Esophagus mucosa (tissue), 1 donor: ENCODE results near the gene MYH7B. TPM values are rescaled to one million over a fixed set of nuclear protein-coding genes. Genes with fewer than 3 reads are reported as not detected.
A peak's percentile ranks its signal among the peaks of the same experiment; 100 is the strongest.

Experiments
- ATAC-seq: fragments of 200-7000 bp; cut with Tn5 transposase; one replicate; pipeline ENCODE4 v1.9.1; 2020
- total RNA-seq: library from RNA; stranded (reverse); gene quantifications from one replicate; pipeline ENCODE4 v1.2.4, GENCODE V29; 2023
- donor health status: DM: yes; HTN: yes; CAD: no.

MYH7B gene
- total RNA-seq, 1 donor from 2014 or later = not detected

DNA sequence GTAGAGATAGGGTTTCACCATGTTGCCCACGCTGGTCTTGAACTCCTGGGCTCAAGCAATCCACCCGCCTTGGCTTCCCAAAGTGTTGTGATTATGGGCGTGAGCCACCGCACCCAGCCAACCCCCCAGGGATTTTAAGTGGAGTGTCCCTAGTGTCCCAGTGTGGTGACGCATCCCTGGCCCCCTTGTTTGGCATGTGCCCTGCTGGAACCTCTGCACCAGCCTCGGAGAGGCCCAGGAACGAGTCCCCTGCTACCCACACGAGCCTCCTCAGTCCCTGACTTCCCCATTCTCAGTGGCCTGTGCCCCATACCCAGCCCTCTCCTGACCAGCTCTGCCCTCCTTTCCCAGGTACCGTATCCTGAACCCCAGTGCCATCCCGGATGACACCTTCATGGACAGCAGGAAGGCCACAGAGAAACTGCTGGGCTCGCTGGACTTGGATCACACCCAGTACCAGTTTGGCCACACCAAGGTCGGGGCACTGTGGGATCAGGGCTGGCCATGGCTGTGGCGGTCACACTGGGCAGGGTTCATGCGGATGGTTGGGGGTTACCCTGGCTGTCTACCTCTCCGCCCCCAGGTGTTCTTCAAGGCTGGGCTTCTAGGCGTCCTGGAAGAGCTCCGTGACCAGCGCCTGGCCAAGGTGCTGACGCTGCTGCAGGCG lies 37.2 kb downstream of the MYH7B start:
- no peak for ATAC-seq

DNA sequence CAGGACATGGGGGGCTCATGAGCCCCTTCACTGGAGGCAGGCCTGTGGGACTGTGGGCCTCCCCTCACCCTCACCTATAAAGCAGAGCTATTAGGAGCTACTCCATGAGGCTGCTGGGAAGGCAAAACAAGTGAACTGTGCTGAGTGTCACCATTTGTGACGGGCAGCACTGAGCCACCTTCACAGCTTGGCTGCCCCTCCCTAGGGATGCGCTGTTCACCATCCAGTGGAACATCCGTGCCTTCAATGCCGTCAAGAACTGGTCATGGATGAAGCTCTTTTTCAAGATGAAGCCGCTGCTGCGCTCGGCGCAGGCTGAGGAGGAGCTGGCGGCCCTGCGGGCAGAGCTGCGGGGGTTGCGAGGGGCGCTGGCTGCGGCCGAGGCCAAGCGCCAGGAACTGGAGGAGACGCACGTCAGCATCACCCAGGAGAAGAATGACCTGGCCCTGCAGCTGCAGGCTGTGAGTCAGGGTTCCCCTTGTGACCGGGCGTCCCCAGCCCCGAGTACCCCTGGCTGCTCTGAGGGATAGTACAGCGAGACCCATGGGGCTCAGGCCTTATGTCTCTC lies 38.4 kb downstream of the MYH7B start:
- no peak for ATAC-seq

DNA sequence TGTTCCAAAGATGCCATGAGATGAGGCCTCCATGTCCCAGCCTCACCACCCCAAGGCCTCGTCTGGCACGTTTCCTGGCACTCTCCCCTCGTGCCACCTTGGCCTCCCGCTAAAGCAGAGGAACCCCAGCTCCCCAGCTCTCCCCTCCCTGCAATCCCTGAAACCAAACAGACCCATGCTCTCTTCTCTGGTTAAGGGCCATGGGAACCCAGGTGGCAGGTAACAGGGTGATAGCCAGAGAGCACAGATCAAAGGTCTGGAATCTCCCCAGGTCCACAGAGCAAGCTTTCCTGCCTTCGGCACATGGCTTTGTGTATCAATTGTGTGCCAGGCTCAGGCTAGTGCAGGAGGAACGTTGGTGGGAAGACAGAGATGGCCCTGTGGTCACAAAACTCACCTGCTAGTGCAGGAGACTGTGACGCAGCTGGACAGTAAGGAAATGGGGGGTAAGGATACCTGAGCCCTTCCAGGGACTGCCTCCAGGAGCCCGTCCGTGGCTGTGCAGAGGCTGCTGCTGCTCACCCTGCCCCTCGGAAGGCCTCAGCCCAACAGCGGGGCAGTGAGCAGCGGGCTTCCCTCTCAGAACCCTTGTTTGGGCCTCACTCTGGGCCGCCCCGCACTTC lies 39.0 kb downstream of the MYH7B start:
- no peak for ATAC-seq

DNA sequence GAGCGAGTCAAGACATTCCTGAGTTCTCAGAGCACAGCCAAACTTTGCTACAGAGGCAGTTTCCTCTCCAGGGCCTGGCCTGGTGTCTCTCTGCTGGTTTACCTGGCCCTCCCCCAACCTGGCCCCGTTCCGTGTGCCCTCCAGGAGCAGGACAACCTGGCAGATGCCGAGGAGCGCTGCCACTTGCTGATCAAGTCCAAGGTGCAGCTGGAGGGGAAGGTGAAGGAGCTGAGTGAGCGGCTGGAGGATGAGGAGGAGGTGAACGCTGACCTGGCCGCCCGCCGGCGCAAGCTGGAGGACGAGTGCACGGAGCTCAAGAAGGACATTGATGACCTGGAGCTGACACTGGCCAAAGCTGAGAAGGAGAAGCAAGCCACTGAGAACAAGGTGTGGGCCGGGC lies 39.5 kb downstream of the MYH7B start:
- ATAC-seq = no peak

DNA sequence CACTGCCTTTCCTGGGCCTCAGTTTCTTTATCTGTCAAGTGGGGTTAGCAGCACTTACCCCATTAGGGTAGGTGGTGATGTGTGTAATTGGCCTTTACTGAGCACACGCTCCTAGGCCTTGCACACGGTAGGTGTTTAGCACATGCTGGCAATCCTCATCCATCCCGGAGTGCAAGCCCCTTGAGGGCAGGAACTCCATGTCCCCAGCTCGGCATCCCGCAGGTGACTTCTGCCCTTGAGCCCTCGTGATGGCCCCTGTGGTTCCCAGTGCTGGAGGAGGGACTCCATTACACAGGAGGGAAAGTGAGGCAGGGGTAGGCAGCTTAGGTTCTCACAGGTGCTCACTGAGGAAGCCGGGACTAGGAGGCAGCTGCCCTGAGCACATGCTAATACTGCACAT lies 40.0 kb downstream of the MYH7B start:
- ATAC-seq = no peak

DNA sequence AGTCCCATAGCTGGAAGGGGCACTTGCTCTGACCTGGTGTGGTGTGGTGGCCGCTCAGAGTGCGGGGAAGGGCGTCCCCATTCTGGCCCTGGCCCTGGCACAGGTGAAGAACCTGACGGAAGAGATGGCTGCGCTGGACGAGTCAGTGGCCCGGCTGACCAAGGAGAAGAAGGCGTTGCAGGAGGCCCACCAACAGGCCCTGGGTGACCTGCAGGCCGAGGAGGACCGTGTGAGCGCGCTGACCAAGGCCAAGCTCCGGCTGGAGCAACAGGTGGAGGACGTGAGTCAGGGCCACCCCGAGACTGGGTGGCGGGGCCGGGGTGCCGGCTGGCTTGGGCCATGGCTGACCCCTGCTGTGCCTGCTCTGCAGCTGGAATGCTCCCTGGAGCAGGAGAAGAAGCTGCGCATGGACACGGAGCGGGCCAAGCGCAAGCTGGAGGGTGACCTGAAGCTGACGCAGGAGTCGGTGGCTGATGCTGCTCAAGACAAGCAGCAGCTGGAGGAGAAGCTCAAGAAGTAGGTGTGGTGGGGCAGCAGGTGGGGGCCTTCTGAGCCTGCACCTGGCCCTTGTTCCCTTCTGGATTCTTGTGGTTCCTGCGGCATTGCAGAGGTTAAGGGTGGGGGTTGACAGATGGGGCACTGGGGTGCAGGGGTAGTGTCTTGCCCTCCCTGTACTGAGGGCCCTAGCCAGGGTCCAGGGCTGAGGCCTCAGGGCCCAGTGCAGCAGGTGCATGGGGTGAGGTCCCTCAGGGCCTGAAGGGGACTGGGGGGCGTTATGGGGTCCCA lies 40.8 kb downstream of the MYH7B start:
- no peak for ATAC-seq

DNA sequence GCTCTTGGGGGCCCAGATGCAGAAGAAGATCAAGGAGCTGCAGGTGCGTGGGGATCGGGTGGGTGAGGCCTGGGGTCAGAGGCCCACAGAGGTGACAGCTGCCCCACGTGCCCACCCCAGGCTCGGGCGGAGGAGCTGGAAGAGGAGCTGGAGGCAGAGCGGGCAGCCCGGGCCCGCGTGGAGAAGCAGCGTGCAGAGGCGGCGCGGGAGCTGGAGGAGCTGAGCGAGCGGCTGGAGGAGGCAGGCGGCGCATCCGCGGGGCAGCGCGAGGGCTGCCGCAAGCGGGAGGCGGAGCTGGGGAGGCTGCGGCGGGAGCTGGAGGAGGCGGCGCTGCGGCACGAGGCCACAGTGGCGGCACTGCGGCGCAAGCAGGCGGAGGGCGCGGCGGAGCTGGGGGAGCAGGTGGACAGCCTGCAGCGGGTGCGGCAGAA lies 41.5 kb downstream of the MYH7B start:
- no peak for ATAC-seq

DNA sequence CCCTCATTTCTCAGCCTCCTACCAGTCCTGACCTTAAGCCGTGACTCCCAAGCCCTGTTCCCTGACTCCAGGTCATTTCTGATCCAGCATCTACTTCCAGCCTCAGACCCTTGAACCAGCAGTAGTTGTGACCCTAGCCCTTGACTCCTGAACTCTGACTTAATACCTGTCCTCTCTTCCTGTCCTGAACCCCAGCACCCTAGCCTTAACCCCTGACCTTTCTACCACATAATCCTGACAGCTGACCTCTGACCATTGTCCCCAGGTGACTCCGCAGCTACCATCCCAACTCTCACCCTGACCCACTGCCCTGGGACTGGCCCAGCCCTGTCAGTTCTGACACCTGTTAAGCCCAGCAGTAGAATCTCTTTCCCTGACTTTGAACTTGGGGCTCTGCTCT lies 42.1 kb downstream of the MYH7B start:
- no peak for ATAC-seq

DNA sequence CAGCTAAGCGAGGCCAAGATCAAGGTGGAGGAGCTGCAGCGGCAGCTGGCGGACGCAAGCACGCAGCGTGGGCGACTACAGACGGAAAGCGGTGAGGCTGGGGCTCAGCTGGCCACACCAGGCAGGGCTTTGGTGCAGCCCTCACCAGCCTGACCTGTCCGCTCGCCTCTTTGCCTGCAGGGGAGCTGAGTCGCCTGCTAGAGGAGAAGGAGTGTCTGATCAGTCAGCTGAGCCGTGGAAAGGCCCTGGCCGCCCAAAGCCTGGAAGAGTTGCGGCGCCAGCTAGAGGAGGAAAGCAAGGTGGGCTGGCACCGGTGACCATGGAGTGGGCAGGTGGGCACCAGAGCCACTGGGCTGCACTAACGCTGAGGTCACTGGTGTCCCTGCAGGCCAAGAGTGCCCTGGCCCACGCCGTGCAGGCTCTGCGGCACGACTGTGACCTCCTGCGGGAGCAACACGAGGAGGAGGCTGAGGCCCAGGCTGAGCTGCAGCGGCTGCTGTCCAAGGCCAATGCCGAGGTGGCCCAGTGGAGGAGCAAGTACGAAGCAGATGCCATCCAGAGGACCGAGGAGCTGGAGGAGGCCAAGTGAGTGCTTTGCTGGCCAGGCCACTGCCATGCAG lies 42.8 kb downstream of the MYH7B start:
- ATAC-seq = peak; percentile 10

DNA sequence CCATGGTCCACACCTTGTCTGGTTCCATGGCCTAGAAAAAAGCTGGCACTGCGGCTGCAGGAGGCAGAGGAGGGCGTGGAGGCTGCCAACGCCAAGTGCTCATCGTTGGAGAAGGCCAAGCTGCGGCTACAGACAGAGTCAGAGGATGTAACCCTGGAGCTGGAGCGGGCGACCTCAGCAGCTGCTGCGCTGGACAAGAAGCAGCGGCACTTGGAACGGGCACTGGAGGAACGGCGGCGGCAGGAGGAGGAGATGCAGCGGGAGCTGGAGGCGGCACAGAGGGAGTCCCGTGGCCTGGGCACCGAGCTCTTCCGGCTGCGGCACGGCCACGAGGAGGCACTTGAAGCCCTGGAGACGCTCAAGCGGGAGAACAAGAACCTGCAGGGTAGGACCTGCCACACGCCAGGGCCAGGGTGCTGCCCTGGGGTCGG lies 43.4 kb downstream of the MYH7B start:
- no peak for ATAC-seq

DNA sequence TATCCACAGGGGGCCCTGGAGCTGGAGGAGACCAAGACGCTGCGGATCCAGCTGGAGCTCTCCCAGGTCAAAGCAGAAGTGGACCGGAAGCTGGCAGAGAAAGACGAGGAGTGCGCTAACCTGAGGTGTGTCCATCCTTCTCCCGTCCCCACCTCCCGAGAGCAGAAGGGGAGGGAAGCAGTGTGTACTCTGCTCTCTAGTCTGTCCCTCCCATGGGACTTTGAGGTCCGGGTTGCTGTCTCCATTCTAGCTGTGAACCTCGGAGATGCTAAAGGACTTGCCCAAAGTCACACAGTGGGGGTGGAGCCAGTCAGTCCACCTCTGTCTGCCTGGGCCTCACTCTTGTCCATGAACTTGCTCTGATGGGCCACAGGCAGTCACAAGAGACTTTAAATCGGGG lies 44.1 kb downstream of the MYH7B start:
- ATAC-seq = no peak

DNA sequence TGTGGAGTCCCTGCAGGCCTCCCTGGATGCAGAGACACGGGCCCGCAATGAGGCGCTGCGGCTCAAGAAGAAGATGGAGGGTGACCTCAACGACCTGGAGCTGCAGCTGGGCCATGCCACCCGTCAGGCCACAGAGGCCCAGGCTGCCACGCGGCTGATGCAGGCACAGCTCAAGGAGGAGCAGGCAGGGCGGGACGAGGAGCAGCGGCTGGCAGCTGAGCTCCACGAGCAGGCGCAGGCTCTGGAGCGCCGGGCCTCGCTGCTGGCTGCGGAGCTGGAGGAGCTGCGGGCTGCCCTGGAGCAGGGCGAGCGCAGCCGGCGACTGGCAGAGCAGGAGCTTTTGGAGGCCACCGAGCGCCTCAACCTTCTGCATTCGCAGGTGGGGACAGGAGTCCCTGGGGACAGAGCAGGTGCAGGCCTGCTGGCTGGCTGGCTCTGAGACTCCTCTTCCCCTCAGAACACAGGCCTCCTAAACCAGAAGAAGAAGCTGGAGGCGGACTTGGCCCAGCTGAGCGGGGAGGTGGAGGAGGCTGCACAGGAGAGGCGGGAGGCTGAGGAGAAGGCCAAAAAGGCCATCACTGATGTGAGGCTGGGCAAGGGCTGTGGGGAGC lies 44.7 kb downstream of the MYH7B start:
- ATAC-seq = no peak

DNA sequence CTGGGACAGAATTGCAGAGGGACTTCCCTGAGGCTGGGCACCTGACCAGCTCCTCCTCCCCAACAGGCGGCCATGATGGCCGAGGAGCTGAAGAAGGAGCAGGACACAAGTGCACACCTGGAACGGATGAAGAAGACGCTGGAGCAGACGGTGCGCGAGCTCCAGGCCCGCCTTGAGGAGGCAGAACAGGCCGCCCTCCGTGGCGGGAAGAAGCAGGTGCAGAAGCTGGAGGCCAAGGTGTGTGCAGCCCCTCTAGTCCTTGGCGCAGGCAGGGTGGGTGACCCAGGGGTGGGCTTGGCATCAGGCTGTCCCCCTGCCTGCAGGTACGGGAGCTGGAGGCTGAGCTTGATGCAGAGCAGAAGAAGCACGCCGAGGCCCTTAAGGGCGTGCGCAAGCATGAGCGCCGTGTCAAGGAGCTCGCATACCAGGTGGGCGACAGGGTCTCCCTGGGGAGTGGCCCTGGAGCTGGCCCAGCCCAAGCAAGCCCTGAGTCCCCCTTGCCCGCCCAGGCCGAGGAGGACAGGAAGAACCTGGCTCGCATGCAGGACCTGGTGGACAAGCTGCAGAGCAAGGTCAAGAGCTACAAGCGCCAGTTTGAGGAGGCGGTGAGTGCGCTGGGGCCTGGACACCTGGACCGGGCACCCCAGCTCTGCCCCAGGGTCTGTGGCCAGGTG lies 45.4 kb downstream of the MYH7B start:
- no peak for ATAC-seq

DNA sequence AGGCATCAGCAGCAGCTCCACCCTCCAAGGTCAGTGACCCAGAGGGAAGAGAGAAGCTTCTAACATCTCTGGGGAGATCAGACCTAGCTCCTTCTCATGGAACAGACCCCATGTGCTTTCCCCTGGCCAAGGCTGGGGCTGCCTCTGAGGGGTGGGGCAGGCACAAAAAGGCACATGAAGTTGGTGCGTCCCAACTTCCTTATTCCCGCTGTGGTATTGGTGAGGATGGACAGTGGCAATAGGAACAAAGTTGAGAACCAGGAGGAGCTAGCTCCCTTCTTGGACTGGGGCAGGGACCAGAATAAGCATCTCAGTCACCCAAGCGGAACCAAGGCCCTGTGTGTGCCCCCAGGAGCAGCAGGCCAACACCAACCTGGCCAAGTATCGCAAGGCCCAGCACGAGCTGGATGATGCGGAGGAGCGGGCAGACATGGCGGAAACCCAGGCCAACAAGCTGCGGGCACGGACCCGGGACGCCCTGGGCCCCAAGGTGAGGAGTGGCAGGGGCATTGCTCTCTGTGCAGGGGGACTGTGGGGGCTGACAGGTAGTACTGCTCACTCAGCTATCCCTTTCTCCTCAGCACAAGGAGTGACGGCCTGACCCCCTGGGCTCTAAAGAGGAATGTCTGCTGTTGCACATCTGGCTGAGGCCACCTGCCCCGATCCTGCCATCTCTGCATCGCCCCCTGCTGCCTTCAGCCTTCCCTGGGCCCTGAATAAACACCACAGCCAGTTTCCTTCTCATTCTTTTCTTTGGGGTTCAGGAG lies 46.1 kb downstream of the MYH7B start:
- ATAC-seq = no peak

DNA sequence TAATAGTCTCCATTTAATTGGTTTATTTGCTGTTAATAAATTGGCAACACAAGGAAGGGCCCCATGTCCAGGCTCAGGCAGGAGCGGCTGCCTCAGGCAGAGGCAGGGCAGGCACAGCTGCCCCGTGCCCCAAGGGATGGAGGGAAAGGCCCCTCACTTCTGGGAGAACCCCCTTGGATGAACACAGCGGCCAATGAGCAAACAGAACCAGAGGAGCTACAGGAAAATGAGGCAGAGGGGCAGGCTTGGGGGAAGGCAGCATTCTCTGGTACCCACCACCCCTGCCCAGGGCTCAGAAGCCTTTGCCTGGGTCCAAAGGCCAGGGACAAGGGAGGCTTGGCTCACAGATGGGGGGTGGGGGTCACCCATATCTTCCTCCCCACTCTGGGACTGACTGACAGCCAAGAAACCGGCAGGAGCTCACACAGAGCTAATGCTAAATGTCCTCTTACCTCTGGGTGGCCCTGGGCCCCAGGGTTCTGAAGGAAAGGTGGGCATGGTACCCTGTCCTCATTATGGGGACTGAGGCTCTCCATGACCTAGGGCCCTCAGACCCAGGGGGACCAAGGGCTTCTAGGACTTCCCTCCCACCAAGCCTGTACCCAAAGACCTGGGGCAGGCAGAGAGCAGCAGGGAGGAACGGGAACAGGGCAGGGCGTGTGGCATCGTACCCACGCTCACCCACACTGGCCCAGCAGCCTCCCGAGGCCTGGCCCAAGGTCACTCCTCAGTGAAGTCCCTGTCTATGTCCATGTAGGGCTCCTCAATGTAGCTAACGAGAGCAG lies 47.0 kb downstream of the MYH7B start:
- no peak for ATAC-seq

DNA sequence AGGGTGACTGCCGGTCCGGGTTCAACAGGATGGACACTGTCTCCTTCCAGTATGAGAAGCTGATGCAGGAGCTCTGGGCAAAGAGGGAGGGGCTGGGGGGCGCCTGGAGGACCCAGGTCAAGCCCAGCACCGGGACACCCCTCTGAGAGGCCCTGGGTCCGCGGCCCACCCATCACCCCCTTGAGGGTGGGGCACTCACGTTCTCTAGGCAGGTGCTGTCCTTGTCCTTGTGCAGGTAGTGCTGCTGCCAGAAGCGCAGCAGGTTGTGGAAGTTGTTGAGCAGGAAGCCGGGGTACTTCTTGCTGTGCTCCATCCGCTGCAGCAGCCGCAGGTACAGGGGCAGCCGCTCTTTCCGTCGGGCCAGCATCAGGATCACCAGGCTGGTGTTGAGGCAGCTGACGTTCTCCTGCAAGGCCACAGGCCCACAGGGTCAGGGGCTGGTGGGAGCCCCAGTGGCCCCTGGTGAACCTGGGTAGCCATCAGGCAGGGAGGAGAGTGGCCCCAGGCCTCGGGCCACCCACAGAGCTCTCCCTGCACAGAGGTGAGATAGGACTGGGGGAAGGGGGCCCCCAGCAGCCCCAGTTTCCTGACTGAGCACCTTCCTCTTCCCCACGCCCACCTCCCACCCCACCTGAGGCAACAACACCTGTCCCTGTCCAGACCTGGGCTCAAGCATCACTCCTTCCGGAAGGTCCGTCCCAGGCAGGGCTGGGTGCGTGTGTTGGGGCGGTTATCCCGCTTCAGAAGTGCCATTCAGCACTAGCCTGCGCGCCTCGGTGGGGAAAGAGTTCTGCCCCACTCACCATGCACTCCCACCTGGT lies 47.8 kb downstream of the MYH7B start:
- ATAC-seq = no peak

DNA sequence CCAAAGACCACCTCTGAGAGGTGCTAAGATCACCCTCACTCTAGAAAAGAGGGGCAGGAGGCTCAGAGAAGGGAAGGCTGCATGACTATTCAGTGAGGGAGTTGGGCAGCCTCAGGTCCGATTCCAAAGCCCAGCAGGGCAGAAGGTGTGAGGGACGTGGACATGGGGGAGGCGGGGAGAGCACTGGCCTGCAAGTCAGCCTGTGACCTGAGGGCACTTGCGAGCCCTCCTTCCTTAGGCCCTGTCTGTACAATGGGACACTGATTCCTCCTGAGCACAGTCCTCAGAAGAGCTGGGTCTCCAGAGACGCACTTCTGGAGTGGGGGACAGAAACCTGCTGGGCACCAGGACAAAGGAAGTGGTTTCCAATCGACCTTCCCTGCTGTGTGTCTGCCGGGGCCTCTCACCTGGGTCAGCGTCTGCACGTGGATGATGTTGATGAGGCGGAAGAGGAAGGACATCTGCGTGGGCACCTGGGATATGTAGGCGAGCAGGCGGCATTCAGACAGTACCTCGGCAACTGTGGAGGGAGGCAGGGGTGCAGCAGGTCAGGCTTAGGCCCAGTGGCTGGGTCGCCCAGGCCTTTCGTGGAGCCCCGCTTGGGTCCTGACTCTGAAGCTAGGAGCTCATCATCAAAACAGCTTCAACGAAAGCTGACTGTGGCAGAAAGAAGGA lies 48.5 kb downstream of the MYH7B start:
- no peak for ATAC-seq

DNA sequence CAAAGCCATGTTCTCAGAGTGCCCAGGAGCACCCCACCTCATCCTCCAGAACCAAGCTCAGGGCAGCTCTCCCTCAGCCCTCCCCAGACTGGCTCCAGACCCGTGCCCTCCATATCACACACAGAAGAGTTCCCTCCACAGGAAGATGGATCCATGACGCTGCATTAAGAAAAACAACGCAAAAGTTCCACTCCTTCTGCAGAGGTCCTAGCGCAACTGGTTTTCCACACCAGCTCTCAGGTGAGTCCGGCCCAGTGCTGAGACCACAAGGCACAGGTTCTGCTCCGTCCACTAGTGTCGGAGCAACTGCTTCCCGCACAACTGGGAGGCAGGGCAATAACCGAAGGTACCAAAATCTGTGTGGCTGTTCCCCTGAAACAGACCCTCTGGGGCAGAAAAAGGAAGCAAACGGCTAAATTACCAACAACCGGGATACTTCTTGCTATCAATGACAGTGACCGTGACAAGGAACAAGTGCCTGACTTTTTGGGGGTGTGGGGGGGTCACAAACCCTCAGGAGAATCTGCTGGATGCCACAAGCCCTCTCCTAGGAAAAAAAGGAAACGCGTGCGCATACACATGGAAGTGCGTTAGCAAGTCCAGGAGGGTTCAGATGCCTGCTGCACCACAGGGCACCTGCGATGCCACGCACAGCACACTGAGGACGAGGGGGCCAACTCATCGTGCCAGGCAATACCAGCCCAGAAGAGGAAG lies 49.2 kb downstream of the MYH7B start:
- no peak for ATAC-seq
